ENCODE results near the gene HSF2BP. TPM values are rescaled to one million over a fixed set of nuclear protein-coding genes. Genes with fewer than 3 reads are reported as not detected.

The HSF2BP gene
- total RNA-seq, 1 donor = 1.8 TPM

GRCh38 chr21:43691086-43691795 is 32.0 kb upstream of the HSF2BP start:
- Histone ChIP-seq H3K9me3 (ENCODE audit: low read depth, low read length) (no peaks in the 10 kb centered on the region), H3K79me2 (ENCODE audit: insufficient read depth, low read length) (no peaks in the 10 kb centered on the region), H3K4me2 (ENCODE audit: insufficient read depth, low read length) (no peak overlapping the region), H2AFZ (ENCODE audit: low read length) (no peak overlapping the region), H3K27ac (ENCODE audit: low read depth, low read length) (no peak overlapping the region), H3K4me1 (ENCODE audit: insufficient read depth, low read length) (no peaks in the 10 kb centered on the region), H3K36me3 (ENCODE audit: insufficient read depth, low read length) (peaks cover 62% of the 10 kb centered on the region), H3K4me3 (ENCODE audit: insufficient read depth, low read length) (no peak overlapping the region), H3K27me3 (ENCODE audit: insufficient read depth, low read length) (no peaks in the 10 kb centered on the region), H4K20me1 (ENCODE audit: insufficient read depth, low read length) (no peaks in the 10 kb centered on the region)
- peak; percentile 39 for DNase-seq (ENCODE audit: insufficient read length, low spot score, missing footprints)
- no peak for TF ChIP-seq CTCF (IDR thresholded peaks at IDR 0.05; ENCODE audit: extremely low read depth, low read depth, low read length)

- no peak for TF ChIP-seq CTCF (IDR thresholded peaks at IDR 0.05; ENCODE audit: extremely low read depth, low read depth, low read length)
- Histone ChIP-seq H3K27me3 (ENCODE audit: insufficient read depth, low read length) (no peaks in the 10 kb centered on the region), H3K79me2 (ENCODE audit: insufficient read depth, low read length) (no peaks in the 10 kb centered on the region), H3K36me3 (ENCODE audit: insufficient read depth, low read length) (peaks cover 70% of the 10 kb centered on the region), H3K9me3 (ENCODE audit: low read depth, low read length) (no peaks in the 10 kb centered on the region), H4K20me1 (ENCODE audit: insufficient read depth, low read length) (no peaks in the 10 kb centered on the region), H2AFZ (ENCODE audit: low read length) (no peak overlapping the region), H3K27ac (ENCODE audit: low read depth, low read length) (no peak overlapping the region), H3K4me2 (ENCODE audit: insufficient read depth, low read length) (no peak overlapping the region), H3K4me3 (ENCODE audit: insufficient read depth, low read length) (no peak overlapping the region), H3K4me1 (ENCODE audit: insufficient read depth, low read length) (no peaks in the 10 kb centered on the region)
- DNase-seq (ENCODE audit: insufficient read length, low spot score, missing footprints) = peak; percentile 9
Measured at GRCh38 chr21:43690346-43690745, 31.1 kb upstream of the HSF2BP start.

DNA sequence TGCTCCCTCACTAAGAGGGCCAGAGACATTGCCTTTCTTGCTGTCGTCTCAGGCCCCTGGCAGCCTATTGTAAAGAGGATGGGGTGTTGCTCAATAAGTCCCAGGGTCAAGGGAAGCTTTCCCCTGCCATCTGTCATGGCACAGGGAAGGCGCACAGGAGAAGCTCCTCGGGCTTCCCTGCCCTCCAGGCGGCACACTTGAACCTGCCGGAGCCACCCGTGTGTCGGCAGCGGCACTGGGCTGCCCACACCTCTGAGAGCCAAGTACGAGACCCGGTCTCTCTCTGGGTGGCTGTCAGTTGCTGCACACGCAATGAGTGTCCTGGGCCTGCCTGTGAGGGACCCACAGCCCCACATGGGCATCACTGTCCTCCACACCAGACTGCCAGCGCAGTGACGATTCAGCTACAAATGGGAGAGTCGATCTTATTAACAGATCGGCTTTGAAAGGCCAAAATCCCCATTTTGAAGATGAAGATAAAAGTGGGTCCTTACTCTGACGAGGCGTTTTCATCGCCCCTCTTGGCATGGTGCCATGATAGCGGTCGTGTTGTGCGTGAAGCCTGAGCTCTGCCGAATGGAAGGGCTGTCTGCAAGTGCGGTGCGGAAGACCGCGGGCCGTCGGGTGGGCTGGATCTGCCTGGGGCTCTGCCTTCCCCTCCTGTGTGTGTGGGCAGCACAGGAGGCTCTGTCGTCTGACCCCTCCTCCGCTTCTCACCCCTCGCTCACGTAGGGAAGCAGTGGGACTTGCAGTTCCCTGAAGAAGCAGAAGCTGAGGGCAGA is 30.5 kb upstream of the HSF2BP start:
- TF ChIP-seq CTCF (IDR thresholded peaks at IDR 0.05; ENCODE audit: extremely low read depth, low read depth, low read length) = no peak
- Histone ChIP-seq H3K4me1 (ENCODE audit: insufficient read depth, low read length) (no peaks in the 10 kb centered on the region), H3K27ac (ENCODE audit: low read depth, low read length) (no peak overlapping the region), H3K4me2 (ENCODE audit: insufficient read depth, low read length) (no peak overlapping the region), H4K20me1 (ENCODE audit: insufficient read depth, low read length) (no peaks in the 10 kb centered on the region), H3K4me3 (ENCODE audit: insufficient read depth, low read length) (no peak overlapping the region), H3K36me3 (ENCODE audit: insufficient read depth, low read length) (peaks cover 70% of the 10 kb centered on the region), H3K27me3 (ENCODE audit: insufficient read depth, low read length) (no peaks in the 10 kb centered on the region), H3K79me2 (ENCODE audit: insufficient read depth, low read length) (no peaks in the 10 kb centered on the region), H2AFZ (ENCODE audit: low read length) (no peak overlapping the region), H3K9me3 (ENCODE audit: low read depth, low read length) (no peaks in the 10 kb centered on the region)
- peak; percentile 50 for DNase-seq (ENCODE audit: insufficient read length, low spot score, missing footprints)

DNA sequence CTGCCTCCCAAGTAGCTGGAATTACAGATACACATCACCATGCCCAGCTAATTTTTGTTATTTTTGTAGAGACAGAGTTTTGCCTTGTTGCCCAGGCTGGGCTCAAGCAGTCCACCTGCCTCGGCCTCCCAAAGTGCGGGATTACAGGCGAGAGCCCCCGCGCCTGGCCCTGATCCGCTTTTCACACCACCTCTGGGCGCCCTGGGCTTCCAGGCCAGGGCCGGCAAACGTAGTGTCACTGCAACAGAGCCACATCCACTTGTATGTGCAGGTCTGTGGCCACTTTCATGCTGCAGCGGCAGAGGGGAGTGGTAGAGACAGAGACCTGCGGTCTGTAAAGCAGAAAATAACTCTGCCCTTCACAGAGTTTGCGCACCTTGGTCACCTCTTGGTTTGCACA is 29.6 kb upstream of the HSF2BP start:
- Histone ChIP-seq H4K20me1 (ENCODE audit: insufficient read depth, low read length) (no peaks in the 10 kb centered on the region), H3K4me2 (ENCODE audit: insufficient read depth, low read length) (no peak overlapping the region), H3K4me1 (ENCODE audit: insufficient read depth, low read length) (no peaks in the 10 kb centered on the region), H3K4me3 (ENCODE audit: insufficient read depth, low read length) (no peak overlapping the region), H3K27me3 (ENCODE audit: insufficient read depth, low read length) (no peaks in the 10 kb centered on the region), H3K27ac (ENCODE audit: low read depth, low read length) (no peak overlapping the region), H3K36me3 (ENCODE audit: insufficient read depth, low read length) (peaks cover 70% of the 10 kb centered on the region), H3K79me2 (ENCODE audit: insufficient read depth, low read length) (no peaks in the 10 kb centered on the region), H2AFZ (ENCODE audit: low read length) (no peak overlapping the region), H3K9me3 (ENCODE audit: low read depth, low read length) (no peaks in the 10 kb centered on the region)
- no peak for DNase-seq (ENCODE audit: insufficient read length, low spot score, missing footprints)
- TF ChIP-seq CTCF (IDR thresholded peaks at IDR 0.05; ENCODE audit: extremely low read depth, low read depth, low read length) = no peak

Data from osteoblast (primary cell).